Measurements from ENCODE around the gene RSF1.

GRCh38 chr11:77723024-77723423, 97.5 kb downstream of the RSF1 start:
- no peak for TF ChIP-seq CTCF (conservative IDR thresholded peaks at IDR 0.05; ENCODE audit: low read depth in 2 of 2)
- no peak for TF ChIP-seq EZH2 (IDR thresholded peaks at IDR 0.05; ENCODE audit: low read depth, unreplicated experiment)
- TF ChIP-seq POLR2AphosphoS5 (IDR thresholded peaks at IDR 0.05; ENCODE audit: low read depth), result no peak
- no peak for TF ChIP-seq EZH2phosphoT487 (IDR thresholded peaks at IDR 0.05; ENCODE audit: unreplicated experiment)
- TF ChIP-seq CREB1 (CRISPR knock-in tag; IDR thresholded peaks at IDR 0.05; ENCODE audit: low read depth), result no peak

Data from GM23338 (cell line).